GM12878 (cell line): ENCODE results near the gene CREBBP. TPM values are rescaled to one million over a fixed set of nuclear protein-coding genes. Genes with fewer than 3 reads are reported as not detected.

ENCODE experiments used
- ATAC-seq: fragments of 200-7000 bp; cut with Tn5 transposase; 3 replicates; pipeline ENCODE4 v1.9.1; 2020; ENCODE audit warnings: mild to moderate bottlenecking, moderate library complexity
- BruUV-seq: library from RNA; stranded (reverse); fragments of 400-500 nt; replicated peaks from 2 replicates; lab custom pipeline; 2021; lab: Mats Ljungman, UMichigan
- CTCF ChIA-PET: fragments of 300-600 bp; sonication (Branson Sonifier 250); formaldehyde crosslinking; extraction: SDS; loops from one replicate; lab custom pipeline; 2021; ENCODE audit warnings: inconsistent platforms; lab: Yijun Ruan, JAX
- POLR2A ChIA-PET: fragments of 350-600 bp; formaldehyde crosslinking; extraction: SDS; loops from one replicate; lab custom pipeline; 2021; ENCODE audit warnings: inconsistent platforms; lab: Charles Lee
- RAD21 ChIA-PET: fragments of 300-600 bp; sonication (Branson Sonifier 250); formaldehyde crosslinking; loops from one replicate; lab custom pipeline; 2023; ENCODE audit warnings: antibody characterized with exemption; ENCODE audit not compliant: unreplicated experiment; lab: Charles Lee
- SMC1A ChIA-PET: fragments of 300-600 bp; sonication (Branson Sonifier 250); formaldehyde crosslinking; loops from one replicate; lab custom pipeline; 2023; ENCODE audit not compliant: unreplicated experiment, uncharacterized antibody; lab: Charles Lee
- DNase-seq: peaks from one replicate; pipeline ENCODE4 v3.0.0-alpha.2; 2011; ENCODE audit warnings: low read depth, low spot score
- FAIRE-seq: peaks from 3 replicates; lab custom pipeline; 2011; peaks lifted over from hg19 to GRCh38; lab: Jason Lieb, UNC
- H2AFZ ChIP-seq: 2 replicates; pipeline ENCODE4 v1.6.0; 2011; ENCODE audit warnings: low read depth, low read length, control low read depth; ENCODE audit not compliant: control insufficient read depth
- H3K27ac ChIP-seq: 2 replicates; pipeline ENCODE4 v1.5.1; 2011; ENCODE audit warnings: control low read depth; ENCODE audit not compliant: control insufficient read depth, insufficient read depth
- H3K27me3 ChIP-seq, 2 experiments: replicated peaks in 1 of 2; 2 replicates each; pipeline versions ENCODE4 v1.6.0 to v1.6.1; 2011; ENCODE audit warnings: low read length in 1 of 2; ENCODE audit not compliant: control insufficient read depth in 2 of 2, insufficient read depth in 2 of 2
- H3K36me3 ChIP-seq, 2 experiments: 2 replicates each; pipeline ENCODE4 v1.5.1; 2011; ENCODE audit warnings: low read length in 1 of 2; ENCODE audit not compliant: control insufficient read depth in 2 of 2, insufficient read depth in 2 of 2
- H3K4me1 ChIP-seq: 2 replicates; pipeline ENCODE4 v1.6.1; 2011; ENCODE audit warnings: mild to moderate bottlenecking, low read length, moderate library complexity, mixed read lengths; ENCODE audit not compliant: control insufficient read depth, insufficient read depth
- H3K4me2 ChIP-seq: 2 replicates; pipeline ENCODE4 v1.6.0; 2011; ENCODE audit warnings: control low read depth; ENCODE audit not compliant: control insufficient read depth, insufficient read depth
- H3K4me3 ChIP-seq: fragments of 200-600 bp; sonication (generic); 2 replicates; pipeline ENCODE4 v1.5.1; 2016
- H3K79me2 ChIP-seq: 2 replicates; pipeline ENCODE4 v1.6.0; 2011; ENCODE audit warnings: low read length; ENCODE audit not compliant: control insufficient read depth, insufficient read depth
- H3K9ac ChIP-seq: 2 replicates; pipeline ENCODE4 v1.8.0; 2011; ENCODE audit warnings: low read length, control low read depth, mixed read lengths; ENCODE audit not compliant: control insufficient read depth, insufficient read depth
- H3K9me3 ChIP-seq: replicated peaks from 3 replicates; pipeline ENCODE4 v1.5.1; 2011; ENCODE audit warnings: mild to moderate bottlenecking, low read length; ENCODE audit not compliant: control insufficient read depth, insufficient read depth
- H4K20me1 ChIP-seq: 2 replicates; pipeline ENCODE4 v1.6.0; 2011; ENCODE audit not compliant: control insufficient read depth, insufficient read depth
- BCL11A ChIP-seq: IDR thresholded peaks from 2 replicates; pipeline ENCODE4 v1.6.1; 2011; ENCODE audit warnings: low read depth, low read length
- BHLHE40 ChIP-seq, 2 experiments: fragments of 450-650 bp in 1 of 2; IDR thresholded peaks; 2 replicates each; pipeline ENCODE4 v1.6.1; 2011 to 2017; ENCODE audit warnings: low read depth in 2 of 2, borderline replicate concordance in 1 of 2, improper control_type of control experiment in 1 of 2, low read length in 1 of 2, mild to moderate bottlenecking in 1 of 2
- CBX3 ChIP-seq: fragments of 200-600 bp; sonication (generic); IDR thresholded peaks from 2 replicates; pipeline ENCODE4 v1.6.1; 2016; ENCODE audit warnings: low read depth, borderline replicate concordance
- EGR1 ChIP-seq, 2 experiments: IDR thresholded peaks; 1 replicate in 1 of 2; 2 replicates in 1 of 2; pipeline ENCODE4 v1.6.1; 2011 to 2012; ENCODE audit warnings: low read depth in 2 of 2, low read length in 2 of 2, borderline replicate concordance in 1 of 2, mild to moderate bottlenecking in 1 of 2, moderate library complexity in 1 of 2
- JUNB ChIP-seq: IDR thresholded peaks from 2 replicates; pipeline ENCODE4 v1.6.1; 2016; ENCODE audit warnings: antibody characterized with exemption, mild to moderate bottlenecking
- KAT2A ChIP-seq: conservative IDR thresholded peaks from 2 replicates; pipeline ENCODE4 v1.6.1; 2011; ENCODE audit warnings: low read depth, low read length; ENCODE audit not compliant: control insufficient read depth
- MYB ChIP-seq: fragments of 150-350 bp; IDR thresholded peaks from 2 replicates; pipeline ENCODE4 v1.6.1; 2014; ENCODE audit warnings: mild to moderate bottlenecking, low read depth, low read length, borderline replicate concordance
- POLR2AphosphoS2 ChIP-seq: IDR thresholded peaks from 2 replicates; pipeline ENCODE4 v1.6.1; 2011; ENCODE audit warnings: low read depth, mild to moderate bottlenecking, low read length, improper control_type of control experiment, moderate library complexity
- RAD21 ChIP-seq: IDR thresholded peaks from 2 replicates; pipeline ENCODE4 v1.6.1; 2011; ENCODE audit warnings: mild to moderate bottlenecking, low read depth, low read length, moderate library complexity; ENCODE audit not compliant: insufficient read depth
- RELA ChIP-seq: fragments of 450-650 bp; IDR thresholded peaks from 2 replicates; pipeline ENCODE4 v1.8.0; 2014; ENCODE audit warnings: borderline replicate concordance; ENCODE audit not compliant: partially characterized antibody
- SIX5 ChIP-seq: IDR thresholded peaks from 2 replicates; pipeline ENCODE4 v1.6.1; 2011; ENCODE audit warnings: mild to moderate bottlenecking, low read depth, low read length, moderate library complexity; ENCODE audit not compliant: severe bottlenecking
- SMAD1 ChIP-seq: fragments of 450-650 bp; IDR thresholded peaks from 2 replicates; pipeline ENCODE4 v1.6.1; 2018; ENCODE audit warnings: mild to moderate bottlenecking, low read depth; ENCODE audit not compliant: partially characterized antibody
- SMC3 ChIP-seq: IDR thresholded peaks from 2 replicates; pipeline ENCODE4 v1.6.1; 2011; ENCODE audit warnings: low read length, improper control_type of control experiment, borderline replicate concordance
- SREBF2 ChIP-seq: IDR thresholded peaks from 2 replicates; pipeline ENCODE4 v1.6.1; 2012; ENCODE audit warnings: mild to moderate bottlenecking, low read length
- TCF3 ChIP-seq: IDR thresholded peaks from 2 replicates; pipeline ENCODE4 v1.6.1; 2012; ENCODE audit warnings: low read depth, mild to moderate bottlenecking, low read length, borderline replicate concordance; ENCODE audit not compliant: insufficient read depth
- WGBS: methylation state at CpG from one replicate; pipeline ENCODE4 v1.1.6; 2016; ENCODE audit warnings: low lambda C conversion rate; ENCODE audit not compliant: insufficient replicate concordance, insufficient coverage; ENCODE audit errors: missing lambda C conversion rate; 5-methylcytosine and 5-hydroxymethylcytosine counted together
- in situ Hi-C: fragments of 300-500 bp; cut with MboI; formaldehyde crosslinking; loops from 9 replicates; pipeline ENCODE4 v1.14.3; 2018; ENCODE audit warnings: mixed read lengths
- intact Hi-C: fragments of 100-400 bp; cut with micrococcal nuclease; formaldehyde crosslinking; loops from one replicate; pipeline ENCODE4 v1.14.2; 2022; ENCODE audit not compliant: unreplicated experiment
- polyA plus RNA-seq, 11 experiments: library from polyadenylated mRNA; depleted of rRNA in 4 of 11; unstranded in 6 of 11; stranded (reverse) in 5 of 11; fragments of >200 nt; fragmentation: Nextera tagmentation in 4 of 11; fragmentation: Illumina TruSeq in 1 of 11; extraction: Ambion mirVana in 4 of 11; extraction: Trizol in 1 of 11; gene quantifications; 1 replicate in 1 of 11; 2 replicates in 10 of 11; pipeline versions ENCODE4 v1.2.1 to v1.2.3, GENCODE V29; 2011 to 2016; ENCODE audit warnings: inconsistent platforms in 2 of 11, missing spikeins in 2 of 11, low read depth in 1 of 11
- total RNA-seq, 4 experiments: library from RNA; depleted of rRNA in 3 of 4; stranded (reverse); fragments of >200 nt in 3 of 4; fragmentation: Illumina TruSeq in 1 of 4; extraction: Trizol in 1 of 4; gene quantifications; 2 replicates each; pipeline versions ENCODE4 v1.2.1 to v1.2.3, GENCODE V29; 2013 to 2021
- TF ChIP-seq, protein P1 (sequence below): IDR thresholded peaks from 2 replicates; pipeline ENCODE4 v1.6.1; 2012; ENCODE audit warnings: low read depth, low read length, improper control_type of control experiment
- TF ChIP-seq, protein P2 (sequence below): fragments of 450-650 bp; IDR thresholded peaks from 2 replicates; pipeline ENCODE4 v1.6.1; 2017; ENCODE audit warnings: low read depth, mild to moderate bottlenecking, moderate library complexity
- TF ChIP-seq, protein P3 (sequence below): IDR thresholded peaks from 2 replicates; pipeline ENCODE4 v1.6.1; 2011; ENCODE audit warnings: low read depth, mild to moderate bottlenecking, low read length, moderate library complexity, borderline replicate concordance; ENCODE audit errors: extremely low read depth
- TF ChIP-seq, protein P4 (sequence below): IDR thresholded peaks from 2 replicates; pipeline ENCODE4 v1.6.1; 2012; ENCODE audit warnings: low read length, inconsistent platforms

The CREBBP gene
- total and polyA plus RNA-seq, 10 of the 15 experiments (the other 5 are each of a cell fraction or from before 2014, with no cell fraction given), result 3.4 to 32.7 (median 7.9) TPM

DNA sequence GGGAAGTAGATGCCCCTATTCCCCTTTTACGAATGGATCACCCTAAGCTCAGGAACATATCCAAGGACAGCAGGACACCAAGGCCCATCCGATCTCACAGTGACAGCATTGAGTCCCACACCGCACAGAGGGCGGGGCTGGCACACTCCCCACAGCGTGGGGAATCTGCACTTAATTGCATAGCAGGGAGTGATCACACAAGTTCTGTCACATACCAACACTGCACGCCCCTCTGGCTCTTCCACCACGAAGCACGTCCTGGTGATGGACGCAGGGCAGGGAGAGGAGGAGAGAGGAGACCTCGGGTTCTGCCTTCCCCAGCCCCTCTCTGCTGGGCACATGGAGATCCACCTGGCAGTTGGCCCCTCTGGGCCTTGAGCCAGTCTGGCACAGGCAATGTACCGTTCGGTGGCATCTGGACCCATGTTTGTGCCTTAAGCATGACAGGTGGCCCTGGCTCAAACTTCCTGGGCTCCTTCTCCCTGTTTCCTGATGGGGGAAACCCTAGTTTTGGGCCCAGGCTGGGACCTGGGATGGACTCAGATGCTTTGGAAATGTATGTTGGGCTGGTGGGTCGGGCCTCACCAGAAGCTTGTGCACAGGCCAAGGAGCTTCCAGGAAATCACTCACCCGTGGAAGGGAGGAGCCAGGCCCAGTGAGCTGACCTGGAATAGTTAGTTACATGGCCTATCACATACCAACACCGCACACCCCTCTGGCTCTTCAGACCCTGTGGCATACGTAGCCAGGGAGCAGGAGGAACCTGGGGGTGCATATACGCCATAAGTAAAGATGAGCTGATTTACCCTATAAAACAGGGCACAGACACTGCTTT lies 35.1 kb upstream of the CREBBP start:
- no peak for DNase-seq
- POLR2A ChIA-PET, result no interaction called here
- Histone ChIP-seq H2AFZ (no peak overlapping the region), H3K4me3 (no peak overlapping the region), H3K9ac (no peak overlapping the region), H3K9me3 (peaks cover 2% of the 10 kb centered on the region; the same call in 2 of the 3 replicates), H3K4me2 (no peak overlapping the region), H4K20me1 (no peaks in the 10 kb centered on the region), H3K36me3 (no peaks in the 10 kb centered on the region), H3K79me2 (no peaks in the 10 kb centered on the region), H3K27me3 (no peaks in the 10 kb centered on the region), H3K4me1 (no peaks in the 10 kb centered on the region), H3K27ac (no peak overlapping the region)
- no peak for TF ChIP-seq RELA
- no peak for TF ChIP-seq SMAD1
- TF ChIP-seq, protein P1, sequence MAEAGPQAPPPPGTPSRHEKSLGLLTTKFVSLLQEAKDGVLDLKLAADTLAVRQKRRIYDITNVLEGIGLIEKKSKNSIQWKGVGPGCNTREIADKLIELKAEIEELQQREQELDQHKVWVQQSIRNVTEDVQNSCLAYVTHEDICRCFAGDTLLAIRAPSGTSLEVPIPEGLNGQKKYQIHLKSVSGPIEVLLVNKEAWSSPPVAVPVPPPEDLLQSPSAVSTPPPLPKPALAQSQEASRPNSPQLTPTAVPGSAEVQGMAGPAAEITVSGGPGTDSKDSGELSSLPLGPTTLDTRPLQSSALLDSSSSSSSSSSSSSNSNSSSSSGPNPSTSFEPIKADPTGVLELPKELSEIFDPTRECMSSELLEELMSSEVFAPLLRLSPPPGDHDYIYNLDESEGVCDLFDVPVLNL, result no peak
- TF ChIP-seq SREBF2, result no peak
- TF ChIP-seq SMC3, result no peak
- TF ChIP-seq, protein P2, sequence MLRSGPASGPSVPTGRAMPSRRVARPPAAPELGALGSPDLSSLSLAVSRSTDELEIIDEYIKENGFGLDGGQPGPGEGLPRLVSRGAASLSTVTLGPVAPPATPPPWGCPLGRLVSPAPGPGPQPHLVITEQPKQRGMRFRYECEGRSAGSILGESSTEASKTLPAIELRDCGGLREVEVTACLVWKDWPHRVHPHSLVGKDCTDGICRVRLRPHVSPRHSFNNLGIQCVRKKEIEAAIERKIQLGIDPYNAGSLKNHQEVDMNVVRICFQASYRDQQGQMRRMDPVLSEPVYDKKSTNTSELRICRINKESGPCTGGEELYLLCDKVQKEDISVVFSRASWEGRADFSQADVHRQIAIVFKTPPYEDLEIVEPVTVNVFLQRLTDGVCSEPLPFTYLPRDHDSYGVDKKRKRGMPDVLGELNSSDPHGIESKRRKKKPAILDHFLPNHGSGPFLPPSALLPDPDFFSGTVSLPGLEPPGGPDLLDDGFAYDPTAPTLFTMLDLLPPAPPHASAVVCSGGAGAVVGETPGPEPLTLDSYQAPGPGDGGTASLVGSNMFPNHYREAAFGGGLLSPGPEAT, result no peak
- TF ChIP-seq, protein P3, sequence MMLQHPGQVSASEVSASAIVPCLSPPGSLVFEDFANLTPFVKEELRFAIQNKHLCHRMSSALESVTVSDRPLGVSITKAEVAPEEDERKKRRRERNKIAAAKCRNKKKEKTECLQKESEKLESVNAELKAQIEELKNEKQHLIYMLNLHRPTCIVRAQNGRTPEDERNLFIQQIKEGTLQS, result no peak
- TF ChIP-seq KAT2A, result no peak
- TF ChIP-seq RAD21, result no peak
- TF ChIP-seq, protein P4, sequence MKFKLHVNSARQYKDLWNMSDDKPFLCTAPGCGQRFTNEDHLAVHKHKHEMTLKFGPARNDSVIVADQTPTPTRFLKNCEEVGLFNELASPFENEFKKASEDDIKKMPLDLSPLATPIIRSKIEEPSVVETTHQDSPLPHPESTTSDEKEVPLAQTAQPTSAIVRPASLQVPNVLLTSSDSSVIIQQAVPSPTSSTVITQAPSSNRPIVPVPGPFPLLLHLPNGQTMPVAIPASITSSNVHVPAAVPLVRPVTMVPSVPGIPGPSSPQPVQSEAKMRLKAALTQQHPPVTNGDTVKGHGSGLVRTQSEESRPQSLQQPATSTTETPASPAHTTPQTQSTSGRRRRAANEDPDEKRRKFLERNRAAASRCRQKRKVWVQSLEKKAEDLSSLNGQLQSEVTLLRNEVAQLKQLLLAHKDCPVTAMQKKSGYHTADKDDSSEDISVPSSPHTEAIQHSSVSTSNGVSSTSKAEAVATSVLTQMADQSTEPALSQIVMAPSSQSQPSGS, result no peak
- no peak for TF ChIP-seq MYB
- TF ChIP-seq BHLHE40 (IDR thresholded peaks at IDR 0.05; ENCODE audit: borderline replicate concordance in 1 of 2, low read depth in 2 of 2, low read length in 1 of 2), result no peak
- TF ChIP-seq CBX3, result no peak
- TF ChIP-seq JUNB, result no peak
- no peak for TF ChIP-seq SIX5
- TF ChIP-seq POLR2AphosphoS2, result no peak
- no peak for TF ChIP-seq EGR1 (IDR thresholded peaks at IDR 0.05; ENCODE audit: borderline replicate concordance in 1 of 2, low read depth in 2 of 2, low read length in 2 of 2)
- no peak for TF ChIP-seq BCL11A
- TF ChIP-seq TCF3, result no peak
- CTCF ChIA-PET, result no interaction called here
- 52% methylated on average over 17 of the region's 17 CpGs for WGBS
- no peak for FAIRE-seq
- RAD21 ChIA-PET, result no interaction called here
- intact Hi-C loops, result no loop called here
- SMC1A ChIA-PET, result no interaction called here
- ATAC-seq, result no peak
- BruUV-seq, result no TSS peak
- in situ Hi-C loops, result no loop called here
